ENCODE measurements around the gene RAET1L. TPM values are rescaled to one million over a fixed set of nuclear protein-coding genes. Genes with fewer than 3 reads are reported as not detected.

Gene RAET1L
- total and polyA plus RNA-seq, 10 of the 15 experiments (the other 5 are each of a cell fraction or from before 2014, with no cell fraction given) = not detected

DNA sequence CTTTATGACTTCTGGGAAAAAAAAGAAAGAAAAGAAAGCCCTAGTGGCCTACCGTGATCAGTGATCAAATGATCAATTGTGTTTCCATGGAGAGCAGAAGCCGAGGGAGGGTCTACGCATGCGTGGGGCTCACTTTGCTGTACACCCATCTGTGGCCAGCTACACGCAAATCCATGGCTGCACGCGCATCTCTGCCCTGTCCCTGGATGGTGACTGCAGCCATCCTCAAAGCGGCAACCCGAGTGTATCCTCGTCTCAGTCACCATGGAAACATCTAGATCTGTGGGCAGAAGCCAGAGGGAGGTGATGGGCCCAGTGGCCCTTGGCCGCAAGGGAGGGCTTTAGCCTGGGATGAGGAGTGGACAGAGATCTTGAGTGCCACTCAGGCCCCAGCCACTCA, 44.4 kb upstream of the RAET1L start:
- POLR2A ChIA-PET = no interaction called here
- SMC1A ChIA-PET (ENCODE audit: uncharacterized antibody, unreplicated experiment) = no interaction called here
- RAD21 ChIA-PET (ENCODE audit: unreplicated experiment) = no interaction called here
- 82% methylated on average over 11 of the region's 11 CpGs for WGBS (ENCODE audit: insufficient coverage, insufficient replicate concordance, low lambda C conversion rate, missing lambda C conversion rate)
- DNase-seq (ENCODE audit: low read depth, low spot score) (no peak), FAIRE-seq (no peak), ATAC-seq (peak; percentile 4; the same call in 1 of the 3 replicates)
- peak overlapping the region; percentile 79; the same call in 1 of the 2 replicates for H3K4me2 ChIP-seq (ENCODE audit: control insufficient read depth, insufficient read depth)
- TF ChIP-seq IKZF1 (conservative IDR thresholded peaks at IDR 0.05) = no peak
- TF ChIP-seq YBX1 (IDR thresholded peaks at IDR 0.05) = no peak
- TF ChIP-seq SRF (IDR thresholded peaks at IDR 0.05; ENCODE audit: low read depth in 2 of 2, low read length in 2 of 2) = no peak
- no peak for TF ChIP-seq TCF12 (IDR thresholded peaks at IDR 0.05; ENCODE audit: low read depth, low read length)
- H3K4me3 ChIP-seq = no peak overlapping the region
- H3K79me2 ChIP-seq (ENCODE audit: control insufficient read depth, insufficient read depth, low read length) = no peaks in the 10 kb centered on the region
- H3K27me3 ChIP-seq (replicated peaks in 1 of 2; ENCODE audit: control insufficient read depth in 2 of 2, insufficient read depth in 2 of 2, low read length in 1 of 2) = peaks cover 0 to 2% of the 10 kb centered on the region in 2 experiments; a peak in 1 of 4 replicates
- BruUV-seq (replicated peaks) = no TSS peak
- no peak overlapping the region for H3K9ac ChIP-seq (ENCODE audit: control insufficient read depth, insufficient read depth, low read length)
- intact Hi-C loops (cut with micrococcal nuclease; ENCODE audit: unreplicated experiment) (loop anchor here (5.0 kb wide), 1 partner anchor 132 kb away; no protein-coding TSS in a partner anchor), in situ Hi-C loops (cut with MboI) (loop anchor here (5.0 to 10.0 kb wide), 2 partner anchors 325 to 743 kb away; no protein-coding TSS in a partner anchor)
- CTCF ChIA-PET = interaction anchor here (0.9 to 2.6 kb wide), 5 partner anchors 10 to 325 kb away, joined by 3 to 33 read pairs (median 6); no protein-coding TSS in a partner anchor
- no peak overlapping the region for H2AFZ ChIP-seq (ENCODE audit: control insufficient read depth, low read depth, low read length)
- no peak overlapping the region for H3K27ac ChIP-seq (ENCODE audit: control insufficient read depth, insufficient read depth)
- no peaks in the 10 kb centered on the region for H3K9me3 ChIP-seq (replicated peaks; ENCODE audit: control insufficient read depth, insufficient read depth, low read length)
- no peaks in the 10 kb centered on the region for H4K20me1 ChIP-seq (ENCODE audit: control insufficient read depth, insufficient read depth)
- H3K4me1 ChIP-seq (ENCODE audit: control insufficient read depth, insufficient read depth, low read length) = no peaks in the 10 kb centered on the region
- H3K36me3 ChIP-seq (ENCODE audit: control insufficient read depth in 2 of 2, insufficient read depth in 2 of 2, low read length in 1 of 2) = no peaks in the 10 kb centered on the region

DNA sequence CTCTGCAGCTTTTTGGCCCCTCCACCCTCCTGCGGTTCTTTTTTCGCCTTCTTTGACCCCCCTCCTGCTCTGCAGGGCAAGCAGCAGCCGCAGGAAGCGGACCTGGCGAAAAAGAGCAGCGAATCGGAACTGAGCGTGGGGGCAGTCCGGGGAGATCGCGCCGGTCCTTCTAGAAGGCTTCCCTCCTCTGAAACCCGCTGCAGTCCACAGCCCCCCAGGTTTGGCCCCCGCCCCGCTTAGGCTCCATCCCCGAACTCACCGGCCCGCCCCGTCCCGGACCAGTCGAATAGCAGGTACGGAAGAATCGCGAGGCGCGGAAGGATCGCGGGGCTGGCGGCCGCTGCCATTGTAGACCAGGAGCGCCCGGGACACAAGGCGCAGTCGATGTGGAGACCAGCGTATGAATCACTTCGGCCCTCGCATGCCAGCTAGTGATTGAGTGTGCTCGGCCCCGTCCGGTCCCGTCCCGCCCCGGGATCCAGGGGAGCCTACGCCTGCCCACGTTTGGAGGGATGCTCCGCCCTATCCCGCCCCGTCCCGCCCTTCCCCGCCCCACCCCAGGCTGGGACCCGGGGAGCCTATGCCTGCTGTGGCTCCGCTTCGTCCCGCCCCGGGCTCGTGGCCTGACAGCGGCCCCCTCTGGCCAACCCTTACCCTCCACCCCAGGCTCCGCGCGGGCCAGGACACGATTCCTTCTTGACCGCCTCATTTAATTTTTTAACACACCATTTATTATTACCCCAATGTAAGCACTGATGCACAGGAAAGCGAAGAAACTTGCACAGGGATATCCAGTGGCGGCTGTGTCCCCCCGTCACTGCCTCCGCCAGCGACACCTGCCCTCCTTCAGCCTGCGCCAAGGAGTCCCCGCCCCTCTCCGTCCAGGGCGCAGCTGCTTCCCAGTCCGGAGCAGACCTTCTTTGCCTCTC, 43.7 kb upstream of the RAET1L start, which contains the start of gene ULBP3:
Gene ULBP3 (minus strand): TSS at position 402 of the 929 bp plus-strand sequence. CDS start 55 bp downstream, at position 347.
- DNase-seq (ENCODE audit: low read depth, low spot score) (no peak), FAIRE-seq (no peak), ATAC-seq (peak; percentile 93)
- Histone ChIP-seq H3K4me2 (ENCODE audit: control insufficient read depth, insufficient read depth) (peak within 1 kb of the TSS; percentile 79), H2AFZ (ENCODE audit: control insufficient read depth, low read depth, low read length) (peak within 1 kb of the TSS; percentile 77), H3K9me3 (replicated peaks; ENCODE audit: control insufficient read depth, insufficient read depth, low read length) (no peaks in the 10 kb centered on the region), H4K20me1 (ENCODE audit: control insufficient read depth, insufficient read depth) (no peaks in the 10 kb centered on the region), H3K27ac (ENCODE audit: control insufficient read depth, insufficient read depth) (no peak within 1 kb of the TSS), H3K9ac (ENCODE audit: control insufficient read depth, insufficient read depth, low read length) (no peak within 1 kb of the TSS), H3K4me3 (peak within 1 kb of the TSS; percentile 57), H3K79me2 (ENCODE audit: control insufficient read depth, insufficient read depth, low read length) (no peaks in the 10 kb centered on the region), H3K27me3 (replicated peaks in 1 of 2; ENCODE audit: control insufficient read depth in 2 of 2, insufficient read depth in 2 of 2, low read length in 1 of 2) (peaks cover 0 to 2% of the 10 kb centered on the region in 2 experiments; a peak in 1 of 4 replicates), H3K36me3 (ENCODE audit: control insufficient read depth in 2 of 2, insufficient read depth in 2 of 2, low read length in 1 of 2) (no peaks in the 10 kb centered on the region), H3K4me1 (ENCODE audit: control insufficient read depth, insufficient read depth, low read length) (no peaks in the 10 kb centered on the region)
- intact Hi-C loops (cut with micrococcal nuclease; ENCODE audit: unreplicated experiment) (loop anchor here (5.0 kb wide), 1 partner anchor 132 kb away; no protein-coding TSS in a partner anchor), in situ Hi-C loops (cut with MboI) (no loop called here)
- no TSS peak for BruUV-seq (replicated peaks)
- CTCF ChIA-PET = interaction anchor here (0.9 to 2.6 kb wide), 6 partner anchors 9 to 327 kb away, joined by 3 to 33 read pairs (median 4); no protein-coding TSS in a partner anchor
- SMC1A ChIA-PET (ENCODE audit: uncharacterized antibody, unreplicated experiment) = interaction anchor here (1.7 kb wide), 1 partner anchor 268 kb away, joined by 3 read pairs; no protein-coding TSS in a partner anchor
- POLR2A ChIA-PET = no interaction called here
- RAD21 ChIA-PET (ENCODE audit: unreplicated experiment) = no interaction called here
- 12% methylated on average over 47 of the region's 72 CpGs for WGBS (ENCODE audit: insufficient coverage, insufficient replicate concordance, low lambda C conversion rate, missing lambda C conversion rate)
- TF ChIP-seq RAD51 (IDR thresholded peaks at IDR 0.05) (no peak), NR2C1 (IDR thresholded peaks at IDR 0.05) (no peak), KDM1A (IDR thresholded peaks at IDR 0.05; ENCODE audit: borderline replicate concordance) (no peak), CBX3 (IDR thresholded peaks at IDR 0.05; ENCODE audit: borderline replicate concordance, low read depth) (no peak), POLR2A (IDR thresholded peaks at IDR 0.05; ENCODE audit: low read depth, low read length) (peak; percentile 38; the same call in 1 of the 2 replicates), IKZF1 (conservative IDR thresholded peaks at IDR 0.05) (0 out of 2 replicates have a peak, but pooled peaks have one; percentile 29), ESRRA (IDR thresholded peaks at IDR 0.05; ENCODE audit: low read length) (no peak), ATF7 (IDR thresholded peaks at IDR 0.05; ENCODE audit: low read depth) (no peak), EGR1 (IDR thresholded peaks at IDR 0.05; ENCODE audit: borderline replicate concordance in 1 of 2, low read depth in 2 of 2, low read length in 2 of 2) (no peak), SP1 (IDR thresholded peaks at IDR 0.05; ENCODE audit: low read depth, low read length) (peak; percentile 16)
- TF ChIP-seq, protein P1, sequence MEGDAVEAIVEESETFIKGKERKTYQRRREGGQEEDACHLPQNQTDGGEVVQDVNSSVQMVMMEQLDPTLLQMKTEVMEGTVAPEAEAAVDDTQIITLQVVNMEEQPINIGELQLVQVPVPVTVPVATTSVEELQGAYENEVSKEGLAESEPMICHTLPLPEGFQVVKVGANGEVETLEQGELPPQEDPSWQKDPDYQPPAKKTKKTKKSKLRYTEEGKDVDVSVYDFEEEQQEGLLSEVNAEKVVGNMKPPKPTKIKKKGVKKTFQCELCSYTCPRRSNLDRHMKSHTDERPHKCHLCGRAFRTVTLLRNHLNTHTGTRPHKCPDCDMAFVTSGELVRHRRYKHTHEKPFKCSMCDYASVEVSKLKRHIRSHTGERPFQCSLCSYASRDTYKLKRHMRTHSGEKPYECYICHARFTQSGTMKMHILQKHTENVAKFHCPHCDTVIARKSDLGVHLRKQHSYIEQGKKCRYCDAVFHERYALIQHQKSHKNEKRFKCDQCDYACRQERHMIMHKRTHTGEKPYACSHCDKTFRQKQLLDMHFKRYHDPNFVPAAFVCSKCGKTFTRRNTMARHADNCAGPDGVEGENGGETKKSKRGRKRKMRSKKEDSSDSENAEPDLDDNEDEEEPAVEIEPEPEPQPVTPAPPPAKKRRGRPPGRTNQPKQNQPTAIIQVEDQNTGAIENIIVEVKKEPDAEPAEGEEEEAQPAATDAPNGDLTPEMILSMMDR (IDR thresholded peaks at IDR 0.05 in 2 of 3, conservative IDR thresholded peaks at IDR 0.05 in 1 of 3; ENCODE audit: control insufficient read depth in 2 of 3, extremely low read depth in 1 of 3, insufficient read depth in 1 of 3, low read depth in 3 of 3, low read length in 3 of 3) = peak; percentile 13 to 52 (median 44); a peak in 3 of 6 replicates
